ENCODE results near the gene JMJD7. TPM values are rescaled to one million over a fixed set of nuclear protein-coding genes. Genes with fewer than 3 reads are reported as not detected.

The JMJD7 gene
- total and polyA plus RNA-seq, 3 experiments from 2014 or later = 14.4 to 25.5 (median 15.0) TPM

- Histone ChIP-seq H3K4me3 (ENCODE audit: low read length) (no peak overlapping the region), H3K9me3 (ENCODE audit: low read length) (no peaks in the 10 kb centered on the region), H3K27ac (ENCODE audit: low read depth, low read length) (no peak overlapping the region), H3K27me3 (ENCODE audit: insufficient read depth, low read length, poor library complexity, severe bottlenecking) (no peaks in the 10 kb centered on the region), H3K4me1 (ENCODE audit: insufficient read depth, low read length) (peaks cover 22% of the 10 kb centered on the region), H3K36me3 (ENCODE audit: insufficient read depth, low read length) (no peaks in the 10 kb centered on the region)
- Mint-ChIP-seq H3K4me3 (no peak overlapping the region), H3K36me3 (peaks cover 0 to 6% (median 2%) of the 10 kb centered on the region in 3 donors), H3K4me1 (peaks cover 40 to 51% (median 44%) of the 10 kb centered on the region in 3 donors), H3K27ac (peak overlapping the region in 1 of 8 donors; percentile 2), H3K27me3 (no peaks in the 10 kb centered on the region), H3K9me3 (no peaks in the 10 kb centered on the region)
- CTCF ChIA-PET = interaction anchor here (1.0 kb wide), 1 partner anchor 15 kb away, joined by 3 read pairs; no protein-coding TSS in a partner anchor
- POLR2A ChIA-PET = no interaction called here
- DNase-seq = no peak
Observed at GRCh38 chr15:41788262-41788661, 39.6 kb upstream of the JMJD7 start.

DNA sequence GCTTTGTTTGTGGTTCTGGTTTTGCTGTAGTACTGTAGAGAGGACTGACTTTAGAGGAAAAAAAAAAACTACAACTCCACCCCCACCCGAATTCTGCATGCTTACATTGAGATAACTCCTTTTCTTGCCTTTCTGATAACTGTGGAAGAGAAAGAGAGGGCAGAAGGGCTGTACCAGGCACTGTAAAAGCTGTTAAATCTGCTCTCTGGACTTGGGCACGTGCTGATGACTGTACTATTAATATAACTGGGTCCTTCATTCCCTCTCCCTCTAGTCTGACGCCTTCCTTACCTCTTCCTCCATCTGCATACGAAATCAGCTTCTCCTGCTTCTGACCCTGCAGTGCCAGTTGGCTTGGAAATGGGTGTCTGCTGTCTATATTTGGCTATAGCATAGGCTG lies 38.7 kb upstream of the JMJD7 start:
- H3K36me3 ChIP-seq (ENCODE audit: insufficient read depth, low read length) = no peaks in the 10 kb centered on the region
- peaks cover 0 to 1% (median 0%) of the 10 kb centered on the region in 3 donors for H3K36me3 Mint-ChIP-seq
- no peak overlapping the region for H3K4me3 ChIP-seq (ENCODE audit: low read length)
- POLR2A ChIA-PET = no interaction called here
- CTCF ChIA-PET = interaction anchor here (1.0 to 1.3 kb wide), 3 partner anchors 15 to 22 kb away, joined by 3 read pairs; partner anchors contain the start of gene MAPKBP1
- peaks cover 22% of the 10 kb centered on the region for H3K4me1 ChIP-seq (ENCODE audit: insufficient read depth, low read length)
- no peaks in the 10 kb centered on the region for H3K9me3 Mint-ChIP-seq
- H3K27me3 Mint-ChIP-seq = no peaks in the 10 kb centered on the region
- H3K27ac Mint-ChIP-seq = peak overlapping the region in 1 of 8 donors; percentile 11
- H3K9me3 ChIP-seq (ENCODE audit: low read length) = no peaks in the 10 kb centered on the region
- H3K27ac ChIP-seq (ENCODE audit: low read depth, low read length) = no peak overlapping the region
- H3K4me1 Mint-ChIP-seq = peaks cover 39 to 50% (median 43%) of the 10 kb centered on the region in 3 donors
- no peak overlapping the region for H3K4me3 Mint-ChIP-seq
- H3K27me3 ChIP-seq (ENCODE audit: insufficient read depth, low read length, poor library complexity, severe bottlenecking) = no peaks in the 10 kb centered on the region
- no peak for DNase-seq

DNA sequence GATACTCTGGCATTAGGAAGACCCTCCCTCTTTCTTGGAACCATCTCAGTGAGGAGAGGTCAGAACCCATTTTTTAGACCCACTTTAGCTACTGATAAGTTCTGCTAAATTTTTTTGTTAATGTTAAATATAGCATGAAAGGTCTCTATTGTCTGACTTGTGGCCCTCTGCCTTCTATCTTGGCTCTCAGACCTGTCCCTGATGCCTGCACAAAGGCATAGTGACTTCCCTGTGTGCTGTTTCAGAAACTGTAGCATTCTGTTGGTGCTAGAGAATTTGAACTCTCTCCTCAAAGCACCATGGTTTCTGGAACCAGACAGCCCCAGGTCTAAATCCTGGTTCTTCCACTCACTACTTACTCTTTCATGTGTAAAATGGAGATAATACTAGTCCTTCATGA lies 38.2 kb upstream of the JMJD7 start:
- Histone ChIP-seq H3K4me1 (ENCODE audit: insufficient read depth, low read length) (peaks cover 22% of the 10 kb centered on the region), H3K27ac (ENCODE audit: low read depth, low read length) (no peak overlapping the region), H3K27me3 (ENCODE audit: insufficient read depth, low read length, poor library complexity, severe bottlenecking) (no peaks in the 10 kb centered on the region), H3K9me3 (ENCODE audit: low read length) (no peaks in the 10 kb centered on the region), H3K36me3 (ENCODE audit: insufficient read depth, low read length) (no peaks in the 10 kb centered on the region), H3K4me3 (ENCODE audit: low read length) (no peak overlapping the region)
- ChIA-PET CTCF (interaction anchor here (1.2 to 1.3 kb wide), 3 partner anchors 15 to 115 kb away, joined by 3 read pairs; partner anchors contain the start of gene MAPKBP1), POLR2A (no interaction called here)
- H3K4me1 Mint-ChIP-seq = peaks cover 39 to 50% (median 46%) of the 10 kb centered on the region in 3 donors
- H3K9me3 Mint-ChIP-seq = no peaks in the 10 kb centered on the region
- H3K27ac Mint-ChIP-seq = peak overlapping the region in 5 of 8 donors; percentile 6 to 88 (median 26)
- peaks cover 0 to 1% (median 0%) of the 10 kb centered on the region in 3 donors for H3K36me3 Mint-ChIP-seq
- H3K4me3 Mint-ChIP-seq = no peak overlapping the region
- DNase-seq = no peak
- no peaks in the 10 kb centered on the region for H3K27me3 Mint-ChIP-seq

- no peaks in the 10 kb centered on the region for H3K27me3 Mint-ChIP-seq
- Histone ChIP-seq H3K4me3 (ENCODE audit: low read length) (no peak overlapping the region), H3K27me3 (ENCODE audit: insufficient read depth, low read length, poor library complexity, severe bottlenecking) (no peaks in the 10 kb centered on the region), H3K9me3 (ENCODE audit: low read length) (no peaks in the 10 kb centered on the region), H3K4me1 (ENCODE audit: insufficient read depth, low read length) (peaks cover 22% of the 10 kb centered on the region), H3K27ac (ENCODE audit: low read depth, low read length) (no peak overlapping the region), H3K36me3 (ENCODE audit: insufficient read depth, low read length) (no peaks in the 10 kb centered on the region)
- H3K36me3 Mint-ChIP-seq = peaks cover 0 to 1% (median 0%) of the 10 kb centered on the region in 3 donors
- POLR2A ChIA-PET = no interaction called here
- DNase-seq = no peak
- H3K4me3 Mint-ChIP-seq = no peak overlapping the region
- CTCF ChIA-PET = interaction anchor here (1.3 kb wide), 1 partner anchor 114 kb away, joined by 3 read pairs; no protein-coding TSS in a partner anchor
- no peaks in the 10 kb centered on the region for H3K9me3 Mint-ChIP-seq
- H3K4me1 Mint-ChIP-seq = peaks cover 40 to 50% (median 48%) of the 10 kb centered on the region in 3 donors
- H3K27ac Mint-ChIP-seq = peak overlapping the region in 6 of 8 donors; percentile 6 to 88 (median 28)
Observed at GRCh38 chr15:41790169-41790568, 37.7 kb upstream of the JMJD7 start.

- H3K4me1 Mint-ChIP-seq = peaks cover 42 to 52% (median 50%) of the 10 kb centered on the region in 3 donors
- Histone ChIP-seq H3K27ac (ENCODE audit: low read depth, low read length) (no peak overlapping the region), H3K4me1 (ENCODE audit: insufficient read depth, low read length) (peaks cover 22% of the 10 kb centered on the region), H3K9me3 (ENCODE audit: low read length) (no peaks in the 10 kb centered on the region), H3K27me3 (ENCODE audit: insufficient read depth, low read length, poor library complexity, severe bottlenecking) (no peaks in the 10 kb centered on the region), H3K4me3 (ENCODE audit: low read length) (no peak overlapping the region), H3K36me3 (ENCODE audit: insufficient read depth, low read length) (no peaks in the 10 kb centered on the region)
- H3K36me3 Mint-ChIP-seq = peaks cover 0 to 1% (median 0%) of the 10 kb centered on the region in 3 donors
- H3K4me3 Mint-ChIP-seq = peak overlapping the region in 2 of 7 donors; percentile 33 to 68
- CTCF ChIA-PET = interaction anchor here (1.3 to 2.8 kb wide), 2 partner anchors 20 to 114 kb away, joined by 3 to 9 read pairs; no protein-coding TSS in a partner anchor
- H3K27me3 Mint-ChIP-seq = no peaks in the 10 kb centered on the region
- DNase-seq = no peak
- peak overlapping the region in 7 of 8 donors; percentile 8 to 80 (median 26) for H3K27ac Mint-ChIP-seq
- H3K9me3 Mint-ChIP-seq = no peaks in the 10 kb centered on the region
- POLR2A ChIA-PET = no interaction called here
Observed at GRCh38 chr15:41790756-41791546, 36.9 kb upstream of the JMJD7 start.

DNA sequence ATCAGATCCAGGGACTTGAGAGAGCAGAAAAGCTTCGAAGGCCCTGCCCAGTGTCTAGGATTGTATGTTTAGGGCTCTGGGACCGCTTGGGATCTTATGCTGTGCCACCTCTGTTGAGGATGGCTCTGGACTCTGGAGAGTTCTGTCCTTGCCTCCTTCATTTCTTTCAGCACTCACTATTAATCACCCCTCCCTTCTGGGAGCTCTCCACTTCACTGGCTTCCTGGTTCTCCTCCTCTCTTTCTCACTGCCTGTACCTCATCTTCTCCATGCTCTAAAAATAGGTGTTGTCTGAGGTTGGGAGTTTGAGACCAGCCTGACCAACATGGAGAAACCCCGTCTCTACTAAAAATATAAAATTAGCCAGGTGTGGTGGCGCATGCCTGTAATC lies 36.4 kb upstream of the JMJD7 start:
- CTCF ChIA-PET = interaction anchor here (2.8 kb wide), 1 partner anchor 20 kb away, joined by 9 read pairs; no protein-coding TSS in a partner anchor
- H3K9me3 Mint-ChIP-seq = no peaks in the 10 kb centered on the region
- peaks cover 0 to 1% (median 0%) of the 10 kb centered on the region in 3 donors for H3K36me3 Mint-ChIP-seq
- Histone ChIP-seq H3K27ac (ENCODE audit: low read depth, low read length) (no peak overlapping the region), H3K4me3 (ENCODE audit: low read length) (no peak overlapping the region), H3K36me3 (ENCODE audit: insufficient read depth, low read length) (no peaks in the 10 kb centered on the region), H3K27me3 (ENCODE audit: insufficient read depth, low read length, poor library complexity, severe bottlenecking) (no peaks in the 10 kb centered on the region), H3K9me3 (ENCODE audit: low read length) (no peaks in the 10 kb centered on the region), H3K4me1 (ENCODE audit: insufficient read depth, low read length) (peaks cover 22% of the 10 kb centered on the region)
- no peaks in the 10 kb centered on the region for H3K27me3 Mint-ChIP-seq
- H3K4me1 Mint-ChIP-seq = peaks cover 43 to 56% (median 55%) of the 10 kb centered on the region in 3 donors
- POLR2A ChIA-PET = no interaction called here
- H3K27ac Mint-ChIP-seq = peak overlapping the region in 3 of 8 donors; percentile 17 to 80 (median 44)
- H3K4me3 Mint-ChIP-seq = peak overlapping the region in 1 of 7 donors; percentile 68
- DNase-seq = no peak

DNA sequence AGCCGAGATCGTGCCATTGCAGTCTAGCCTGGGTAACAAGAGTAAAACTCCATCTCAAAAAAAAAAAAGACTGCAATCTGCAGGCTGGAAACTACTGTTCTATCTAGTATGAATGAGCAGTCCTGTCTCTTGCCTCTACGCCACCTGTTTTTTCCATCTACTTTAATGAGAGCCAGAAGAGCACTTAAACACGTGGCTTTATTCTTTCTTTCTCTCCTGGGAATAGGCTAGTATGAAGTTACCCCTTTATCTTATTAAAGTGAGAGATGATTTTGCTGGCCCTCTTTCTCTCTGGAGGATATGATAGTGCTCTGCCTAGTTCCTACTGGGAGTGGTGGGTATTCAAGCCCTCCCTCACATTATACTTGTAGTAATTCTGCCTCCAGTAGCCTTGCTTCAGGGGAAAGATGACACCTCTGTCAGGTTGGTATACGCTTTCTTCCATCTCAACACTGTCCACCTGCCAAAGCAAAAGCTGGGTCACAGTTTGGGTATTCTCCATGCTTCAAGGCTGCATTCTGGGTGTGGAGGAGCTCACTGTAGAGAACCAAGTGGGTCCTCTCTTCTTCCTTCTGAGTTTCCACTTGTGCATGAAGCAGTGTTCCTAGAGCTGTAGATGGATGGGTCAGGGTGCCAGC lies 35.8 kb upstream of the JMJD7 start:
- H3K9me3 Mint-ChIP-seq = no peaks in the 10 kb centered on the region
- H3K27me3 ChIP-seq (ENCODE audit: insufficient read depth, low read length, poor library complexity, severe bottlenecking) = no peaks in the 10 kb centered on the region
- no peaks in the 10 kb centered on the region for H3K9me3 ChIP-seq (ENCODE audit: low read length)
- peak overlapping the region in 1 of 7 donors; percentile 0 for H3K4me3 Mint-ChIP-seq
- POLR2A ChIA-PET = no interaction called here
- H3K4me1 Mint-ChIP-seq = peaks cover 43 to 56% (median 55%) of the 10 kb centered on the region in 3 donors
- H3K27me3 Mint-ChIP-seq = no peaks in the 10 kb centered on the region
- peaks cover 0 to 1% (median 0%) of the 10 kb centered on the region in 3 donors for H3K36me3 Mint-ChIP-seq
- no peaks in the 10 kb centered on the region for H3K36me3 ChIP-seq (ENCODE audit: insufficient read depth, low read length)
- no peak for DNase-seq
- H3K27ac Mint-ChIP-seq = peak overlapping the region in 2 of 8 donors; percentile 44 to 51
- H3K4me1 ChIP-seq (ENCODE audit: insufficient read depth, low read length) = peaks cover 22% of the 10 kb centered on the region
- no peak overlapping the region for H3K27ac ChIP-seq (ENCODE audit: low read depth, low read length)
- CTCF ChIA-PET = interaction anchor here (1.3 to 2.8 kb wide), 2 partner anchors 19 to 28 kb away, joined by 3 to 9 read pairs; no protein-coding TSS in a partner anchor
- H3K4me3 ChIP-seq (ENCODE audit: low read length) = no peak overlapping the region
